ENCODE data around the gene SF3B2. TPM values are rescaled to one million over a fixed set of nuclear protein-coding genes. Genes with fewer than 3 reads are reported as not detected.

SF3B2 gene
- total RNA-seq, 1 donor from 2014 or later: 261 TPM

GRCh38 chr11:66032957-66033735 lies 19.0 kb upstream of the SF3B2 start:
- peaks cover 6% of the 10 kb centered on the region for H3K9me3 Mint-ChIP-seq
- H3K4me1 Mint-ChIP-seq: no peaks in the 10 kb centered on the region
- no peaks in the 10 kb centered on the region for H3K36me3 Mint-ChIP-seq (ENCODE audit: low read depth)
- TF ChIP-seq, protein P1, sequence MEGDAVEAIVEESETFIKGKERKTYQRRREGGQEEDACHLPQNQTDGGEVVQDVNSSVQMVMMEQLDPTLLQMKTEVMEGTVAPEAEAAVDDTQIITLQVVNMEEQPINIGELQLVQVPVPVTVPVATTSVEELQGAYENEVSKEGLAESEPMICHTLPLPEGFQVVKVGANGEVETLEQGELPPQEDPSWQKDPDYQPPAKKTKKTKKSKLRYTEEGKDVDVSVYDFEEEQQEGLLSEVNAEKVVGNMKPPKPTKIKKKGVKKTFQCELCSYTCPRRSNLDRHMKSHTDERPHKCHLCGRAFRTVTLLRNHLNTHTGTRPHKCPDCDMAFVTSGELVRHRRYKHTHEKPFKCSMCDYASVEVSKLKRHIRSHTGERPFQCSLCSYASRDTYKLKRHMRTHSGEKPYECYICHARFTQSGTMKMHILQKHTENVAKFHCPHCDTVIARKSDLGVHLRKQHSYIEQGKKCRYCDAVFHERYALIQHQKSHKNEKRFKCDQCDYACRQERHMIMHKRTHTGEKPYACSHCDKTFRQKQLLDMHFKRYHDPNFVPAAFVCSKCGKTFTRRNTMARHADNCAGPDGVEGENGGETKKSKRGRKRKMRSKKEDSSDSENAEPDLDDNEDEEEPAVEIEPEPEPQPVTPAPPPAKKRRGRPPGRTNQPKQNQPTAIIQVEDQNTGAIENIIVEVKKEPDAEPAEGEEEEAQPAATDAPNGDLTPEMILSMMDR (conservative IDR thresholded peaks at IDR 0.05): no peak
- no peak overlapping the region for H3K27ac Mint-ChIP-seq (ENCODE audit: unreplicated experiment)
- H3K4me3 Mint-ChIP-seq: no peak overlapping the region
- H3K27me3 Mint-ChIP-seq (ENCODE audit: low read depth): peaks cover 13% of the 10 kb centered on the region
- DNase-seq (ENCODE audit: low read depth, low spot score): no peak

GRCh38 chr11:66035653-66036333 lies 16.4 kb upstream of the SF3B2 start:
- Mint-ChIP-seq H3K9me3 (peaks cover 6% of the 10 kb centered on the region), H3K4me3 (no peak overlapping the region), H3K27ac (ENCODE audit: unreplicated experiment) (no peak overlapping the region), H3K36me3 (ENCODE audit: low read depth) (no peaks in the 10 kb centered on the region), H3K27me3 (ENCODE audit: low read depth) (peaks cover 11% of the 10 kb centered on the region), H3K4me1 (no peaks in the 10 kb centered on the region)
- no peak for DNase-seq (ENCODE audit: low read depth, low spot score)
- TF ChIP-seq, protein P1 (conservative IDR thresholded peaks at IDR 0.05): no peak

DNA sequence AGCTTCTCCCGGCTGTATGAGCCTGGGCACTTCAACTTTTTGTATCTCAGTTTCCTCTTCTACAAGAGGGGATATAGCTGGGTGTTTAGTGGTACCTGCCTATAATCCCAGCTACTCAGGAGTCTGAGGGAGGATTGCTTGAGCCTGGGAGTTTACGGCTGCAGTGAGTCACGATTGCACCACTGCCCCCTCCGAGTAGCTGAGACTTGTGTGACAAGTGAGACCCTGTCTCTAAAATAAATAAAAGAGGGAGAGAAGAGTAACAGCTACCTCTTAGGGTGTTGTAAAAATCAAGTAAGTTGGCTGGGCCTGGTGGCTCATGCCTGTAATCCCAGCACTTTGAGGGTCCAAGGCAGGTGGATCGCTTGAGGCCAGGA lies 15.8 kb upstream of the SF3B2 start:
- DNase-seq (ENCODE audit: low read depth, low spot score): no peak
- Mint-ChIP-seq H3K9me3 (peaks cover 6% of the 10 kb centered on the region), H3K36me3 (ENCODE audit: low read depth) (no peaks in the 10 kb centered on the region), H3K4me1 (no peaks in the 10 kb centered on the region), H3K27ac (ENCODE audit: unreplicated experiment) (no peak overlapping the region), H3K4me3 (no peak overlapping the region), H3K27me3 (ENCODE audit: low read depth) (peaks cover 11% of the 10 kb centered on the region)
- TF ChIP-seq, protein P1 (conservative IDR thresholded peaks at IDR 0.05): no peak

DNA sequence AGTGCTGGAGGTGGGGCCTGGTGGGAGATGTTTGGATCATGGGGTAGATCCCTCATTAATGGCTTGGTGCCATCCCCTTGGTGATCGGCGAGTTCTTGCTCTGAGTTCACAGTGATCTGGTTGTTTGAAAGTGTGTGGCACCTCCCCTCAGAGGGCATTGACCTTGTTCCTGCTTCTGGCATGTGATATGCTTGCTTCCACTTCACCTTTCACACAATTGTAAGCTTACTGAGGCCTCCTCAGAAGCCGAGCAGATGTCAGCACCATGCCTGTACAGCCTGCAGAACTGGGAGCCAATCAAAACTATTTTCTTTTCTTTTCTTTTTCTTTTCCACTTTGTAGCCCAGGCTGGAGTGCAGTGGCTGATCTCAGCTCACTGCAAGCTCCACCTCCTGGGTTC lies 14.8 kb upstream of the SF3B2 start:
- Mint-ChIP-seq H3K27ac (ENCODE audit: unreplicated experiment) (no peak overlapping the region), H3K9me3 (peaks cover 6% of the 10 kb centered on the region), H3K4me3 (no peak overlapping the region), H3K4me1 (no peaks in the 10 kb centered on the region), H3K27me3 (ENCODE audit: low read depth) (peaks cover 11% of the 10 kb centered on the region), H3K36me3 (ENCODE audit: low read depth) (no peaks in the 10 kb centered on the region)
- TF ChIP-seq, protein P1 (conservative IDR thresholded peaks at IDR 0.05): no peak
- DNase-seq (ENCODE audit: low read depth, low spot score): no peak

- no peak for DNase-seq (ENCODE audit: low read depth, low spot score)
- Mint-ChIP-seq H3K36me3 (ENCODE audit: low read depth) (no peaks in the 10 kb centered on the region), H3K4me3 (no peak overlapping the region), H3K4me1 (peaks cover 4% of the 10 kb centered on the region), H3K27me3 (ENCODE audit: low read depth) (peaks cover 5% of the 10 kb centered on the region), H3K9me3 (peaks cover 3% of the 10 kb centered on the region), H3K27ac (ENCODE audit: unreplicated experiment) (no peak overlapping the region)
- TF ChIP-seq, protein P1 (conservative IDR thresholded peaks at IDR 0.05): no peak
Observed at GRCh38 chr11:66039765-66040164, 12.4 kb upstream of the SF3B2 start.
